WERI-Rb-1 (cell line): ENCODE measurements around the gene TSPAN5.

Source experiments
- DNase-seq: peaks from one replicate; pipeline ENCODE4 v3.0.0-alpha.2; 2020
- H3K27ac ChIP-seq: fragments of 250-450 bp; sonication (Bioruptor Pico); 2 replicates; pipeline ENCODE4 v1.5.1; 2020; ENCODE audit warnings: mild to moderate bottlenecking, moderate library complexity
- H3K27me3 ChIP-seq: fragments of 250-450 bp; sonication (Bioruptor Pico); 2 replicates; pipeline ENCODE4 v1.5.1; 2021; ENCODE audit warnings: mild to moderate bottlenecking, low read depth, moderate library complexity; ENCODE audit not compliant: insufficient read depth, severe bottlenecking
- H3K36me3 ChIP-seq: fragments of 250-450 bp; sonication (Bioruptor Pico); 2 replicates; pipeline ENCODE4 v1.5.1; 2020; ENCODE audit warnings: mild to moderate bottlenecking, moderate library complexity
- H3K4me3 ChIP-seq: 2 replicates; pipeline ENCODE4 v1.5.1; 2011; ENCODE audit warnings: low read depth, mild to moderate bottlenecking, control low read depth, low read length
- H3K9me3 ChIP-seq: fragments of 250-450 bp; sonication (Bioruptor Pico); 2 replicates; pipeline ENCODE4 v1.5.1; 2021; ENCODE audit warnings: mild to moderate bottlenecking, moderate library complexity; ENCODE audit not compliant: severe bottlenecking
- CTCF ChIP-seq: IDR thresholded peaks from 2 replicates; pipeline ENCODE4 v1.5.1; 2011; ENCODE audit warnings: low read depth, mild to moderate bottlenecking, control low read depth, inconsistent platforms, low read length

TSPAN5 gene

GRCh38 chr4:98641376-98641775 lies 17.0 kb downstream of the TSPAN5 start:
- TF ChIP-seq CTCF: no peak

GRCh38 chr4:98639523-98639922 lies 18.9 kb downstream of the TSPAN5 start:
- H3K27ac ChIP-seq: no peak overlapping the region
- H3K27me3 ChIP-seq: no peaks in the 10 kb centered on the region
- H3K4me3 ChIP-seq: no peak overlapping the region
- no peaks in the 10 kb centered on the region for H3K9me3 ChIP-seq
- DNase-seq: no peak
- no peak for TF ChIP-seq CTCF
- H3K36me3 ChIP-seq: no peaks in the 10 kb centered on the region; the same call in 1 of the 2 replicates

More at GRCh38 chr4:98641376-98641775, 17.0 kb downstream of the TSPAN5 start:
- Histone ChIP-seq H3K27ac (no peak overlapping the region), H3K27me3 (no peaks in the 10 kb centered on the region), H3K9me3 (no peaks in the 10 kb centered on the region), H3K4me3 (no peak overlapping the region), H3K36me3 (no peaks in the 10 kb centered on the region; the same call in 1 of the 2 replicates)
- DNase-seq: no peak

GRCh38 chr4:98639108-98639507 lies 19.3 kb downstream of the TSPAN5 start:
- no peak for TF ChIP-seq CTCF
- DNase-seq: no peak
- Histone ChIP-seq H3K4me3 (no peak overlapping the region), H3K36me3 (no peaks in the 10 kb centered on the region; the same call in 1 of the 2 replicates), H3K27ac (no peak overlapping the region), H3K9me3 (no peaks in the 10 kb centered on the region), H3K27me3 (no peaks in the 10 kb centered on the region)

- no peaks in the 10 kb centered on the region; the same call in 1 of the 2 replicates for H3K36me3 ChIP-seq
- TF ChIP-seq CTCF: no peak
- no peaks in the 10 kb centered on the region for H3K9me3 ChIP-seq
- no peaks in the 10 kb centered on the region for H3K27me3 ChIP-seq
- no peak overlapping the region for H3K27ac ChIP-seq
- H3K4me3 ChIP-seq: no peak overlapping the region
- no peak for DNase-seq
These were observed 19.8 kb downstream of the TSPAN5 start for GRCh38 chr4:98638661-98639060.

- H3K9me3 ChIP-seq: no peaks in the 10 kb centered on the region
- no peak overlapping the region for H3K27ac ChIP-seq
- H3K27me3 ChIP-seq: no peaks in the 10 kb centered on the region
- no peak for TF ChIP-seq CTCF
- no peak overlapping the region for H3K4me3 ChIP-seq
- DNase-seq: no peak
- no peaks in the 10 kb centered on the region; the same call in 1 of the 2 replicates for H3K36me3 ChIP-seq
These were observed 24.4 kb downstream of the TSPAN5 start for GRCh38 chr4:98634061-98634460.

GRCh38 chr4:98633159-98633558 lies 25.3 kb downstream of the TSPAN5 start:
- H3K36me3 ChIP-seq: no peaks in the 10 kb centered on the region; the same call in 1 of the 2 replicates
- no peaks in the 10 kb centered on the region for H3K9me3 ChIP-seq
- no peak for DNase-seq
- H3K27ac ChIP-seq: no peak overlapping the region
- H3K27me3 ChIP-seq: no peaks in the 10 kb centered on the region
- H3K4me3 ChIP-seq: no peak overlapping the region
- no peak for TF ChIP-seq CTCF
